K562 (cell line): ENCODE results near the gene FAM124B. TPM values are rescaled to one million over a fixed set of nuclear protein-coding genes. Genes with fewer than 3 reads are reported as not detected.

Source experiments
- CBX8 ChIP-seq: fragments of 200-600 bp; sonication (generic); IDR thresholded peaks from 2 replicates; pipeline ENCODE4 v1.6.1; 2012; ENCODE audit warnings: borderline replicate concordance, mixed run types, low read depth, mild to moderate bottlenecking, moderate library complexity, mixed read lengths, low read length, control low read depth, inconsistent platforms; ENCODE audit not compliant: poor library complexity, severe bottlenecking; ENCODE audit errors: extremely low read depth
- CTBP1 ChIP-seq: fragments of 450-650 bp; IDR thresholded peaks from 2 replicates; pipeline ENCODE4 v1.6.1; 2016; ENCODE audit warnings: borderline replicate concordance
- ESRRA ChIP-seq: fragments of 450-650 bp; IDR thresholded peaks from 2 replicates; pipeline ENCODE4 v1.6.1; 2014; ENCODE audit warnings: low read depth, mild to moderate bottlenecking, moderate library complexity, borderline replicate concordance
- EZH2 ChIP-seq: IDR thresholded peaks from 2 replicates; pipeline ENCODE4 v1.6.1; 2012; ENCODE audit warnings: low read depth, mild to moderate bottlenecking, inconsistent platforms, low read length, borderline replicate concordance
- MCM2 ChIP-seq: fragments of 450-650 bp; IDR thresholded peaks from 2 replicates; pipeline ENCODE4 v1.6.1; 2017; ENCODE audit warnings: low read depth, mild to moderate bottlenecking
- SRSF7 ChIP-seq: fragments of 200-400 bp; formaldehyde crosslinking; optimal IDR thresholded peaks from 2 replicates; pipeline ENCODE3; 2017; ENCODE audit warnings: mild to moderate bottlenecking, low read depth, low read length
- TCF3 ChIP-seq: sonication (generic); formaldehyde crosslinking; IDR thresholded peaks from 2 replicates; pipeline ENCODE4 v1.4.0; 2020; ENCODE audit warnings: mild to moderate bottlenecking, missing genetic modification reagents
- TOE1 ChIP-seq, 2 experiments: fragments of 450-650 bp in 1 of 2; sonication (generic) in 1 of 2; formaldehyde crosslinking in 1 of 2; IDR thresholded peaks; 2 replicates each; pipeline versions ENCODE4 v1.7.1 to v1.8.0; 2016 to 2022; ENCODE audit warnings: borderline replicate concordance in 2 of 2, mild to moderate bottlenecking in 2 of 2, antibody characterized with exemption in 1 of 2, inconsistent platforms in 1 of 2, low read depth in 1 of 2, missing genetic modification reagents in 1 of 2, moderate library complexity in 1 of 2
- ZBTB1 ChIP-seq: sonication (generic); formaldehyde crosslinking; IDR thresholded peaks from 2 replicates; pipeline ENCODE4 v1.8.1; 2023; ENCODE audit warnings: missing genetic modification reagents, low read depth, mild to moderate bottlenecking, borderline replicate concordance
- ZKSCAN3 ChIP-seq: fragments of 250-450 bp; sonication (Bioruptor Pico); IDR thresholded peaks from 2 replicates; pipeline ENCODE4 v1.4.0; 2020
- polyA plus RNA-seq, 8 experiments: library from polyadenylated mRNA; depleted of rRNA in 4 of 8; stranded (reverse) in 5 of 8; unstranded in 3 of 8; fragments of >200 nt; fragmentation: Nextera tagmentation in 2 of 8; fragmentation: Illumina TruSeq in 1 of 8; extraction: Ambion mirVana in 2 of 8; extraction: Trizol in 1 of 8; gene quantifications; 2 replicates each; pipeline versions ENCODE4 v1.2.1 to v1.2.3, GENCODE V29; 2011 to 2014; ENCODE audit warnings: inconsistent platforms in 1 of 8, missing spikeins in 1 of 8
- total RNA-seq, 7 experiments: library from RNA; depleted of rRNA in 6 of 7; stranded (reverse); fragments of >200 nt in 6 of 7; fragmentation: Illumina TruSeq in 2 of 7; extraction: Trizol in 2 of 7; gene quantifications; 2 replicates each; pipeline versions ENCODE4 v1.2.1 to v1.2.3, GENCODE V29; 2011 to 2021; ENCODE audit warnings: low replicate concordance in 1 of 7
- TF ChIP-seq, protein P1 (sequence below): fragments of 450-650 bp; IDR thresholded peaks from 2 replicates; pipeline ENCODE4 v1.6.1; 2017; ENCODE audit warnings: antibody characterized with exemption
- TF ChIP-seq, protein P2 (sequence below): fragments of 450-650 bp; IDR thresholded peaks from 2 replicates; pipeline ENCODE4 v1.6.1; 2017; ENCODE audit warnings: antibody characterized with exemption, mild to moderate bottlenecking
- TF ChIP-seq, protein P3 (sequence below): fragments of 250-450 bp; sonication (Bioruptor Pico); IDR thresholded peaks from 2 replicates; pipeline ENCODE4 v1.8.0; 2021; ENCODE audit warnings: moderate library complexity, mild to moderate bottlenecking, inconsistent platforms

FAM124B gene
- total and polyA plus RNA-seq, 9 of the 15 experiments (the other 6 are each of a cell fraction or from before 2014, with no cell fraction given): 6.2 to 21.4 (median 9.3) TPM

DNA sequence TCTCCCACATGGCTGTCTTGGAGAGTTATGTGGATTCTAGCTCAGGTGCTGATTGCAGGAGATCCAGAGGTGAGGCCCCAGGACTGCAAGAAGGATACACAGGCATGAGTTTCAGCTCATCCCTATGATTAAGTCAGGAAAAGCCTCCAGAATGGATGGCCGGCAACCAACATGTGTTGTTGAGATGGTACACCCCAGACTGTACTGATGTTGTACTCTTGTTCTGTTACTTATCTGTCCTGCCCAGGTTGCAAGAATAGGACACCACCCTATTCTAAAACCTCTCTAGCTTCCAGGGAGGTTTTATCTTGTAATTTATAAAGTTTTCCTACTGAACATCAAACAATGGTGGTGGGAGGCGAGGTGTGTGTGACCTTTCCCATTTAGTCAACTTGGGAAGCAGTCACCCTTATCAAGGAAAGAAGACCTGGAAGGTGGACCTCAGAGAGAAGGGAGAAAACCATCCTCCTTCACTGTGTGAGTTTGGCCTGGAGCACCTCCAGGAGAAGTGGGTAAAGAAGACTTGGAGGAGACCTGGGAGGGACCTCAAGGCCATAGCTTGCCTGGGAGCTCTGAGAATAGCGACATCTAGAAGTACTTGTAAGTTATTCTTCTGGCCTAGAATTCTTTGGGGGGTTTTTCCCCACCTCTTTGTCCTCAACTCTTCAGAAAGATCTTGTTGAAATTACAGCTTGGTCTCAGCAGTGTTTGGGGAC lies 8.6 kb downstream of the FAM124B start (continued):
- TF ChIP-seq, protein P1, sequence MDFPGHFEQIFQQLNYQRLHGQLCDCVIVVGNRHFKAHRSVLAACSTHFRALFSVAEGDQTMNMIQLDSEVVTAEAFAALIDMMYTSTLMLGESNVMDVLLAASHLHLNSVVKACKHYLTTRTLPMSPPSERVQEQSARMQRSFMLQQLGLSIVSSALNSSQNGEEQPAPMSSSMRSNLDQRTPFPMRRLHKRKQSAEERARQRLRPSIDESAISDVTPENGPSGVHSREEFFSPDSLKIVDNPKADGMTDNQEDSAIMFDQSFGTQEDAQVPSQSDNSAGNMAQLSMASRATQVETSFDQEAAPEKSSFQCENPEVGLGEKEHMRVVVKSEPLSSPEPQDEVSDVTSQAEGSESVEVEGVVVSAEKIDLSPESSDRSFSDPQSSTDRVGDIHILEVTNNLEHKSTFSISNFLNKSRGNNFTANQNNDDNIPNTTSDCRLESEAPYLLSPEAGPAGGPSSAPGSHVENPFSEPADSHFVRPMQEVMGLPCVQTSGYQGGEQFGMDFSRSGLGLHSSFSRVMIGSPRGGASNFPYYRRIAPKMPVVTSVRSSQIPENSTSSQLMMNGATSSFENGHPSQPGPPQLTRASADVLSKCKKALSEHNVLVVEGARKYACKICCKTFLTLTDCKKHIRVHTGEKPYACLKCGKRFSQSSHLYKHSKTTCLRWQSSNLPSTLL: no peak
- TF ChIP-seq CBX8: no peak
- TF ChIP-seq CTBP1: 0 out of 2 replicates have a peak, but pooled peaks have one; percentile 12
- TF ChIP-seq ZBTB1 (CRISPR knock-in tag): no peak
- TF ChIP-seq TCF3 (CRISPR knock-in tag): peak; percentile 46; the same call in 1 of the 2 replicates
- TF ChIP-seq MCM2: no peak
- TF ChIP-seq SRSF7: no peak
- no peak for TF ChIP-seq EZH2
- TF ChIP-seq, protein P2, sequence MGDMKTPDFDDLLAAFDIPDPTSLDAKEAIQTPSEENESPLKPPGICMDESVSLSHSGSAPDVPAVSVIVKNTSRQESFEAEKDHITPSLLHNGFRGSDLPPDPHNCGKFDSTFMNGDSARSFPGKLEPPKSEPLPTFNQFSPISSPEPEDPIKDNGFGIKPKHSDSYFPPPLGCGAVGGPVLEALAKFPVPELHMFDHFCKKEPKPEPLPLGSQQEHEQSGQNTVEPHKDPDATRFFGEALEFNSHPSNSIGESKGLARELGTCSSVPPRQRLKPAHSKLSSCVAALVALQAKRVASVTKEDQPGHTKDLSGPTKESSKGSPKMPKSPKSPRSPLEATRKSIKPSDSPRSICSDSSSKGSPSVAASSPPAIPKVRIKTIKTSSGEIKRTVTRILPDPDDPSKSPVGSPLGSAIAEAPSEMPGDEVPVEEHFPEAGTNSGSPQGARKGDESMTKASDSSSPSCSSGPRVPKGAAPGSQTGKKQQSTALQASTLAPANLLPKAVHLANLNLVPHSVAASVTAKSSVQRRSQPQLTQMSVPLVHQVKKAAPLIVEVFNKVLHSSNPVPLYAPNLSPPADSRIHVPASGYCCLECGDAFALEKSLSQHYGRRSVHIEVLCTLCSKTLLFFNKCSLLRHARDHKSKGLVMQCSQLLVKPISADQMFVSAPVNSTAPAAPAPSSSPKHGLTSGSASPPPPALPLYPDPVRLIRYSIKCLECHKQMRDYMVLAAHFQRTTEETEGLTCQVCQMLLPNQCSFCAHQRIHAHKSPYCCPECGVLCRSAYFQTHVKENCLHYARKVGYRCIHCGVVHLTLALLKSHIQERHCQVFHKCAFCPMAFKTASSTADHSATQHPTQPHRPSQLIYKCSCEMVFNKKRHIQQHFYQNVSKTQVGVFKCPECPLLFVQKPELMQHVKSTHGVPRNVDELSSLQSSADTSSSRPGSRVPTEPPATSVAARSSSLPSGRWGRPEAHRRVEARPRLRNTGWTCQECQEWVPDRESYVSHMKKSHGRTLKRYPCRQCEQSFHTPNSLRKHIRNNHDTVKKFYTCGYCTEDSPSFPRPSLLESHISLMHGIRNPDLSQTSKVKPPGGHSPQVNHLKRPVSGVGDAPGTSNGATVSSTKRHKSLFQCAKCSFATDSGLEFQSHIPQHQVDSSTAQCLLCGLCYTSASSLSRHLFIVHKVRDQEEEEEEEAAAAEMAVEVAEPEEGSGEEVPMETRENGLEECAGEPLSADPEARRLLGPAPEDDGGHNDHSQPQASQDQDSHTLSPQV: no peak
- no peak for TF ChIP-seq ESRRA
- TF ChIP-seq TOE1 (IDR thresholded peaks at IDR 0.05; ENCODE audit: borderline replicate concordance): no peak
- no peak for TF ChIP-seq TOE1 (CRISPR knock-in tag; IDR thresholded peaks at IDR 0.05; ENCODE audit: borderline replicate concordance, low read depth)
- TF ChIP-seq, protein P3, sequence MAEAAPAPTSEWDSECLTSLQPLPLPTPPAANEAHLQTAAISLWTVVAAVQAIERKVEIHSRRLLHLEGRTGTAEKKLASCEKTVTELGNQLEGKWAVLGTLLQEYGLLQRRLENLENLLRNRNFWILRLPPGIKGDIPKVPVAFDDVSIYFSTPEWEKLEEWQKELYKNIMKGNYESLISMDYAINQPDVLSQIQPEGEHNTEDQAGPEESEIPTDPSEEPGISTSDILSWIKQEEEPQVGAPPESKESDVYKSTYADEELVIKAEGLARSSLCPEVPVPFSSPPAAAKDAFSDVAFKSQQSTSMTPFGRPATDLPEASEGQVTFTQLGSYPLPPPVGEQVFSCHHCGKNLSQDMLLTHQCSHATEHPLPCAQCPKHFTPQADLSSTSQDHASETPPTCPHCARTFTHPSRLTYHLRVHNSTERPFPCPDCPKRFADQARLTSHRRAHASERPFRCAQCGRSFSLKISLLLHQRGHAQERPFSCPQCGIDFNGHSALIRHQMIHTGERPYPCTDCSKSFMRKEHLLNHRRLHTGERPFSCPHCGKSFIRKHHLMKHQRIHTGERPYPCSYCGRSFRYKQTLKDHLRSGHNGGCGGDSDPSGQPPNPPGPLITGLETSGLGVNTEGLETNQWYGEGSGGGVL (CRISPR knock-in tag): no peak
- TF ChIP-seq ZKSCAN3 (CRISPR knock-in tag): no peak
- TF ChIP-seq, all 486 proteins: peak for 8
